Neural cell (in vitro differentiated cells): Measurements from ENCODE around the gene ABCB4. TPM values are rescaled to one million over a fixed set of nuclear protein-coding genes. Genes with fewer than 3 reads are reported as not detected.

Experiments used
- H2AFZ ChIP-seq: fragments of 200-600, 300-800 bp; sonication (generic), shearing (Covaris generic); 2 replicates; pipeline ENCODE4 v1.6.0; 2014; ENCODE audit warnings: low read depth, mild to moderate bottlenecking, antibody characterized with exemption, low read length, moderate library complexity
- H3F3A ChIP-seq: fragments of 200-600 bp; shearing (Covaris generic); 2 replicates; pipeline ENCODE4 v1.6.1; 2016; ENCODE audit warnings: mild to moderate bottlenecking, moderate library complexity, mixed read lengths, antibody characterized with exemption, low read length; ENCODE audit not compliant: insufficient read depth, poor library complexity, severe bottlenecking
- H3K27ac ChIP-seq: fragments of 200-600, 300-800 bp; sonication (generic), shearing (Covaris generic); 2 replicates; pipeline ENCODE4 v1.5.1; 2014; ENCODE audit warnings: mild to moderate bottlenecking, low read length, moderate library complexity
- H3K27me3 ChIP-seq: fragments of 300-800, 200-600 bp; sonication (generic), shearing (Covaris generic); 2 replicates; pipeline ENCODE4 v1.6.0; 2014; ENCODE audit warnings: mild to moderate bottlenecking, low read depth, low read length, moderate library complexity; ENCODE audit not compliant: insufficient read depth
- H3K36me3 ChIP-seq: fragments of 300-800, 200-600 bp; sonication (generic), shearing (Covaris generic); 2 replicates; pipeline ENCODE4 v1.5.1; 2014; ENCODE audit warnings: mild to moderate bottlenecking, antibody characterized with exemption, low read length, moderate library complexity; ENCODE audit not compliant: insufficient read depth
- H3K4me2 ChIP-seq: fragments of 300-800, 200-600 bp; sonication (generic), shearing (Covaris generic); 2 replicates; pipeline ENCODE4 v1.6.0; 2014; ENCODE audit warnings: mild to moderate bottlenecking, low read length
- H3K4me3 ChIP-seq: fragments of 300-800, 200-600 bp; sonication (generic), shearing (Covaris generic); 2 replicates; pipeline ENCODE4 v1.5.1; 2014; ENCODE audit warnings: mild to moderate bottlenecking, low read length, moderate library complexity
- H3K79me2 ChIP-seq: fragments of 200-600 bp; shearing (Covaris generic); replicated peaks from 2 replicates; pipeline ENCODE4 v1.6.0; 2014; ENCODE audit warnings: mild to moderate bottlenecking, low read length, moderate library complexity; ENCODE audit not compliant: insufficient read depth
- H3K9ac ChIP-seq: fragments of 300-800, 200-600 bp; sonication (generic), shearing (Covaris generic); 2 replicates; pipeline ENCODE4 v1.6.1; 2016; ENCODE audit warnings: mild to moderate bottlenecking, low read length, mixed read lengths
- H3K9me2 ChIP-seq: fragments of 200-600 bp; shearing (Covaris generic); 2 replicates; pipeline ENCODE4 v1.6.1; 2016; ENCODE audit warnings: mild to moderate bottlenecking, low read length, mixed read lengths; ENCODE audit not compliant: insufficient read depth
- H3K9me3 ChIP-seq: fragments of 200-600, 300-800 bp; sonication (generic), shearing (Covaris generic); 2 replicates; pipeline ENCODE4 v1.6.1; 2016; ENCODE audit warnings: mild to moderate bottlenecking, mixed run types, low read length, moderate library complexity, mixed read lengths
- H4K20me1 ChIP-seq: fragments of 200-600 bp; shearing (Covaris generic); 2 replicates; pipeline ENCODE4 v1.6.1; 2016; ENCODE audit warnings: mild to moderate bottlenecking, mixed run types; ENCODE audit not compliant: insufficient read depth
- EP300 ChIP-seq: fragments of 450-650 bp; conservative IDR thresholded peaks from 2 replicates; pipeline ENCODE4 v1.6.1; 2014; ENCODE audit warnings: antibody characterized with exemption, mild to moderate bottlenecking, moderate library complexity; ENCODE audit not compliant: poor library complexity, severe bottlenecking
- EZH2 ChIP-seq: fragments of 200-600, 300-800 bp; shearing (Covaris generic), sonication (generic); IDR thresholded peaks from 2 replicates; pipeline ENCODE4 v1.6.1; 2014; ENCODE audit warnings: antibody characterized with exemption, low read length, borderline replicate concordance, mild to moderate bottlenecking; ENCODE audit not compliant: insufficient read depth, poor library complexity, severe bottlenecking
- MXI1 ChIP-seq: fragments of 450-650 bp; conservative IDR thresholded peaks from 2 replicates; pipeline ENCODE4 v1.6.1; 2014; ENCODE audit warnings: antibody characterized with exemption, mild to moderate bottlenecking; ENCODE audit not compliant: poor library complexity, severe bottlenecking
- POLR2AphosphoS5 ChIP-seq: IDR thresholded peaks from 2 replicates; pipeline ENCODE4 v1.6.1; 2012
- RAD21 ChIP-seq: fragments of 450-650 bp; conservative IDR thresholded peaks from 2 replicates; pipeline ENCODE4 v1.6.1; 2014; ENCODE audit warnings: antibody characterized with exemption, mild to moderate bottlenecking, moderate library complexity
- SMC3 ChIP-seq: fragments of 450-650 bp; conservative IDR thresholded peaks from 2 replicates; pipeline ENCODE4 v1.6.1; 2014; ENCODE audit warnings: antibody characterized with exemption, mild to moderate bottlenecking, moderate library complexity; ENCODE audit not compliant: poor library complexity
- TAF1 ChIP-seq: IDR thresholded peaks from 2 replicates; pipeline ENCODE4 v1.6.1; 2012; ENCODE audit warnings: low read depth
- polyA plus RNA-seq: library from polyadenylated mRNA; depleted of rRNA; stranded (reverse); fragments of >200 nt; gene quantifications from 2 replicates; pipeline ENCODE4 v1.2.3, GENCODE V29; 2014
- TF ChIP-seq, protein P1 (sequence below): IDR thresholded peaks from 2 replicates; pipeline ENCODE4 v1.6.1; 2012; ENCODE audit warnings: borderline replicate concordance
- TF ChIP-seq, protein P2 (sequence below): fragments of 450-650 bp; IDR thresholded peaks from 2 replicates; pipeline ENCODE4 v1.5.1; 2014; ENCODE audit warnings: antibody characterized with exemption, mild to moderate bottlenecking, moderate library complexity; ENCODE audit not compliant: poor library complexity, severe bottlenecking

The ABCB4 gene
- polyA plus RNA-seq, 1 donor from 2014 or later: not detected

DNA sequence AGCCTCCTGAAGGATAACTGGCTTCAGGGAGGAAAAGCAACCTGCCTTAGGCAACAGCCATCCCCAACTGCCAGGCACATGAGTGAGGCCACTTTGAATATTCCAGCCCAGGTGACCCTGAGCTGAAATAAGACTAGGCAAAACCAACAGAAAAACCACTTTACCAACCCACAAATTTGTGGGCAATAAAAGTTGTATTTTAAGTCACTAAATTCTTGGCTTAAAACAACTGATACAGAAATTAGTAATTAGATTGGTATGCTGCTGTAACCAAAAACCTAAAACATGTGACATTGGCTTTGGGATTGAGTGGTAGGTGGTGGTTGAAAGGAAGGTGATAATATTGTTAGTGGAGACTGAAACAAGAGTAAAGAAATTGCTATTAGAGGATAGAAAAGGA lies 39.9 kb downstream of the ABCB4 start:
- H4K20me1 ChIP-seq: no peaks in the 10 kb centered on the region
- no peak overlapping the region for H3K27ac ChIP-seq
- no peak overlapping the region for H2AFZ ChIP-seq
- no peaks in the 10 kb centered on the region for H3K9me2 ChIP-seq
- H3K4me2 ChIP-seq: no peak overlapping the region
- no peaks in the 10 kb centered on the region for H3F3A ChIP-seq
- no peaks in the 10 kb centered on the region for H3K36me3 ChIP-seq
- no peaks in the 10 kb centered on the region for H3K79me2 ChIP-seq
- no peaks in the 10 kb centered on the region for H3K27me3 ChIP-seq
- no peak overlapping the region for H3K9ac ChIP-seq
- no peaks in the 10 kb centered on the region for H3K9me3 ChIP-seq
- H3K4me3 ChIP-seq: no peak overlapping the region
- TF ChIP-seq, protein P1, sequence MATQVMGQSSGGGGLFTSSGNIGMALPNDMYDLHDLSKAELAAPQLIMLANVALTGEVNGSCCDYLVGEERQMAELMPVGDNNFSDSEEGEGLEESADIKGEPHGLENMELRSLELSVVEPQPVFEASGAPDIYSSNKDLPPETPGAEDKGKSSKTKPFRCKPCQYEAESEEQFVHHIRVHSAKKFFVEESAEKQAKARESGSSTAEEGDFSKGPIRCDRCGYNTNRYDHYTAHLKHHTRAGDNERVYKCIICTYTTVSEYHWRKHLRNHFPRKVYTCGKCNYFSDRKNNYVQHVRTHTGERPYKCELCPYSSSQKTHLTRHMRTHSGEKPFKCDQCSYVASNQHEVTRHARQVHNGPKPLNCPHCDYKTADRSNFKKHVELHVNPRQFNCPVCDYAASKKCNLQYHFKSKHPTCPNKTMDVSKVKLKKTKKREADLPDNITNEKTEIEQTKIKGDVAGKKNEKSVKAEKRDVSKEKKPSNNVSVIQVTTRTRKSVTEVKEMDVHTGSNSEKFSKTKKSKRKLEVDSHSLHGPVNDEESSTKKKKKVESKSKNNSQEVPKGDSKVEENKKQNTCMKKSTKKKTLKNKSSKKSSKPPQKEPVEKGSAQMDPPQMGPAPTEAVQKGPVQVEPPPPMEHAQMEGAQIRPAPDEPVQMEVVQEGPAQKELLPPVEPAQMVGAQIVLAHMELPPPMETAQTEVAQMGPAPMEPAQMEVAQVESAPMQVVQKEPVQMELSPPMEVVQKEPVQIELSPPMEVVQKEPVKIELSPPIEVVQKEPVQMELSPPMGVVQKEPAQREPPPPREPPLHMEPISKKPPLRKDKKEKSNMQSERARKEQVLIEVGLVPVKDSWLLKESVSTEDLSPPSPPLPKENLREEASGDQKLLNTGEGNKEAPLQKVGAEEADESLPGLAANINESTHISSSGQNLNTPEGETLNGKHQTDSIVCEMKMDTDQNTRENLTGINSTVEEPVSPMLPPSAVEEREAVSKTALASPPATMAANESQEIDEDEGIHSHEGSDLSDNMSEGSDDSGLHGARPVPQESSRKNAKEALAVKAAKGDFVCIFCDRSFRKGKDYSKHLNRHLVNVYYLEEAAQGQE: no peak
- TF ChIP-seq SMC3 (no peak), TAF1 (no peak), EZH2 (no peak), MXI1 (no peak), POLR2AphosphoS5 (no peak), RAD21 (no peak), EP300 (no peak)
- TF ChIP-seq, protein P2, sequence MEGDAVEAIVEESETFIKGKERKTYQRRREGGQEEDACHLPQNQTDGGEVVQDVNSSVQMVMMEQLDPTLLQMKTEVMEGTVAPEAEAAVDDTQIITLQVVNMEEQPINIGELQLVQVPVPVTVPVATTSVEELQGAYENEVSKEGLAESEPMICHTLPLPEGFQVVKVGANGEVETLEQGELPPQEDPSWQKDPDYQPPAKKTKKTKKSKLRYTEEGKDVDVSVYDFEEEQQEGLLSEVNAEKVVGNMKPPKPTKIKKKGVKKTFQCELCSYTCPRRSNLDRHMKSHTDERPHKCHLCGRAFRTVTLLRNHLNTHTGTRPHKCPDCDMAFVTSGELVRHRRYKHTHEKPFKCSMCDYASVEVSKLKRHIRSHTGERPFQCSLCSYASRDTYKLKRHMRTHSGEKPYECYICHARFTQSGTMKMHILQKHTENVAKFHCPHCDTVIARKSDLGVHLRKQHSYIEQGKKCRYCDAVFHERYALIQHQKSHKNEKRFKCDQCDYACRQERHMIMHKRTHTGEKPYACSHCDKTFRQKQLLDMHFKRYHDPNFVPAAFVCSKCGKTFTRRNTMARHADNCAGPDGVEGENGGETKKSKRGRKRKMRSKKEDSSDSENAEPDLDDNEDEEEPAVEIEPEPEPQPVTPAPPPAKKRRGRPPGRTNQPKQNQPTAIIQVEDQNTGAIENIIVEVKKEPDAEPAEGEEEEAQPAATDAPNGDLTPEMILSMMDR: no peak

DNA sequence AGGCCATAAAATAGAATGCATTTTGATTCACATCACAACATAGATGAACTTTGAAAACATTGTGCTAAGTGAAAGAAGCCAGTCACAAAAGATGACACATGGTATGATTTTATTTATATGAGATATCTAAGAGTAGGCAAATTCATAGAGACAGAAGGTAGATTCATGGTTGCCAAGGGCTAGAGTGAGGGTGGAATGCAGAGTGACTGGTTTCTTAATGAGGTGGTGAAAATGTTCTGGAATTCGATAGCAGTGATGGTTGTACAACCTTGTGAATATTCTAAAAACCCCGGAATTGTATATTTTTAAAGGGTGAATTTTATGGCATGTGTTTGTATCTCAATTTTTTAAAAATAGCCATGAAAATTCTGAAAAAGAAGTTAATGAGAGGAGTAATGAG lies 42.9 kb downstream of the ABCB4 start:
- Histone ChIP-seq H3K4me3 (no peak overlapping the region), H4K20me1 (no peaks in the 10 kb centered on the region), H2AFZ (no peak overlapping the region), H3F3A (no peaks in the 10 kb centered on the region), H3K79me2 (no peaks in the 10 kb centered on the region), H3K36me3 (no peaks in the 10 kb centered on the region), H3K9me3 (no peaks in the 10 kb centered on the region), H3K27me3 (no peaks in the 10 kb centered on the region), H3K27ac (no peak overlapping the region), H3K4me2 (no peak overlapping the region), H3K9me2 (no peaks in the 10 kb centered on the region), H3K9ac (no peak overlapping the region)
- no peak for TF ChIP-seq RAD21
- TF ChIP-seq MXI1: no peak
- no peak for TF ChIP-seq EZH2
- TF ChIP-seq, protein P2: no peak
- TF ChIP-seq POLR2AphosphoS5: no peak
- no peak for TF ChIP-seq TAF1
- TF ChIP-seq, protein P1: no peak
- no peak for TF ChIP-seq EP300
- TF ChIP-seq SMC3: no peak
